SK-N-SH treated with all-trans-retinoic acid at 6 μM for 48 hours (cell line): Measurements from ENCODE around the gene PTPRN2.

ENCODE experiments used
- ATAC-seq: fragments of 200-7000 bp; cut with Tn5 transposase; 3 replicates; pipeline ENCODE4 v1.9.1; 2020; ENCODE audit warnings: mild to moderate bottlenecking, moderate library complexity
- ARNTL ChIP-seq: fragments of 450-650 bp; formaldehyde crosslinking; IDR thresholded peaks from 2 replicates; pipeline ENCODE4 v1.5.0; 2020; ENCODE audit warnings: low read depth, mild to moderate bottlenecking, moderate library complexity, borderline replicate concordance
- BACH2 ChIP-seq: fragments of 250-450 bp; sonication (Bioruptor Pico); IDR thresholded peaks from 2 replicates; pipeline ENCODE4 v1.9.0; 2021; ENCODE audit warnings: mild to moderate bottlenecking, borderline replicate concordance
- CSDC2 ChIP-seq: fragments of 250-450 bp; sonication (Bioruptor Pico); IDR thresholded peaks from 2 replicates; pipeline ENCODE4 v1.5.0; 2020; ENCODE audit warnings: mild to moderate bottlenecking, moderate library complexity
- CSRNP3 ChIP-seq: fragments of 250-450 bp; sonication (Bioruptor Pico); IDR thresholded peaks from 2 replicates; pipeline ENCODE4 v1.5.1; 2021; ENCODE audit warnings: mild to moderate bottlenecking, moderate library complexity
- ESRRG ChIP-seq: fragments of 250-450 bp; sonication (Bioruptor Pico); IDR thresholded peaks from 2 replicates; pipeline ENCODE4 v1.6.1; 2021; ENCODE audit warnings: mild to moderate bottlenecking
- GLIS3 ChIP-seq: fragments of 250-450 bp; sonication (Bioruptor Pico); IDR thresholded peaks from 2 replicates; pipeline ENCODE4 v1.5.0; 2020; ENCODE audit warnings: mild to moderate bottlenecking, moderate library complexity
- ISL1 ChIP-seq: fragments of 250-450 bp; sonication (Bioruptor Pico); IDR thresholded peaks from 2 replicates; pipeline ENCODE4 v2.1.2; 2022; ENCODE audit warnings: mild to moderate bottlenecking, moderate library complexity
- OSR1 ChIP-seq: fragments of 250-450 bp; sonication (Bioruptor Pico); IDR thresholded peaks from 2 replicates; pipeline ENCODE4 v1.8.0; 2022; ENCODE audit warnings: moderate library complexity, mild to moderate bottlenecking, inconsistent platforms
- PATZ1 ChIP-seq: fragments of 250-450 bp; sonication (Bioruptor Pico); IDR thresholded peaks from 2 replicates; pipeline ENCODE4 v1.8.0; 2020; ENCODE audit warnings: mild to moderate bottlenecking, moderate library complexity, borderline replicate concordance
- POU6F1 ChIP-seq: fragments of 250-450 bp; sonication (Bioruptor Pico); IDR thresholded peaks from 2 replicates; pipeline ENCODE4 v1.8.0; 2021; ENCODE audit warnings: low read depth, mild to moderate bottlenecking, moderate library complexity, borderline replicate concordance
- PPARA ChIP-seq: fragments of 250-450 bp; sonication (Bioruptor Pico); IDR thresholded peaks from 2 replicates; pipeline ENCODE4 v1.5.0; 2020; ENCODE audit warnings: mild to moderate bottlenecking, borderline replicate concordance
- RARB ChIP-seq: fragments of 250-450 bp; sonication (Bioruptor Pico); IDR thresholded peaks from 2 replicates; pipeline ENCODE4 v1.8.0; 2021; ENCODE audit warnings: mild to moderate bottlenecking, moderate library complexity
- SNAI2 ChIP-seq: fragments of 250-450 bp; sonication (Bioruptor Pico); IDR thresholded peaks from 2 replicates; pipeline ENCODE4 v1.5.0; 2020; ENCODE audit warnings: mild to moderate bottlenecking, moderate library complexity
- TCF4 ChIP-seq: fragments of 250-450 bp; sonication (Bioruptor Pico); IDR thresholded peaks from 2 replicates; pipeline ENCODE4 v1.8.0; 2021; ENCODE audit warnings: mild to moderate bottlenecking, moderate library complexity, borderline replicate concordance
- TOX ChIP-seq: fragments of 250-450 bp; sonication (Bioruptor Pico); IDR thresholded peaks from 2 replicates; pipeline ENCODE4 v1.8.0; 2021; ENCODE audit warnings: mild to moderate bottlenecking, moderate library complexity, borderline replicate concordance
- ZC3H10 ChIP-seq: fragments of 250-450 bp; sonication (Bioruptor Pico); IDR thresholded peaks from 2 replicates; pipeline ENCODE4 v1.5.1; 2021; ENCODE audit warnings: mild to moderate bottlenecking, moderate library complexity
- ZFP3 ChIP-seq: fragments of 250-450 bp; sonication (Bioruptor Pico); IDR thresholded peaks from 2 replicates; pipeline ENCODE4 v1.5.0; 2020; ENCODE audit warnings: mild to moderate bottlenecking, moderate library complexity
- ZFP30 ChIP-seq: fragments of 450-650 bp; formaldehyde crosslinking; IDR thresholded peaks from 2 replicates; pipeline ENCODE4 v1.5.0; 2022; ENCODE audit warnings: mild to moderate bottlenecking, moderate library complexity
- ZNF70 ChIP-seq: fragments of 450-650 bp; formaldehyde crosslinking; IDR thresholded peaks from 2 replicates; pipeline ENCODE4 v1.5.0; 2020; ENCODE audit warnings: mild to moderate bottlenecking, moderate library complexity
- ZNF8 ChIP-seq: fragments of 450-650 bp; formaldehyde crosslinking; IDR thresholded peaks from 2 replicates; pipeline ENCODE4 v1.5.0; 2020; ENCODE audit warnings: mild to moderate bottlenecking, moderate library complexity
- TF ChIP-seq, protein P1 (sequence below): fragments of 250-450 bp; sonication (Bioruptor Pico); IDR thresholded peaks from 2 replicates; pipeline ENCODE4 v1.5.0; 2020; ENCODE audit warnings: mild to moderate bottlenecking, moderate library complexity
- TF ChIP-seq, protein P2 (sequence below): fragments of 250-450 bp; sonication (Bioruptor Pico); IDR thresholded peaks from 2 replicates; pipeline ENCODE4 v1.5.1; 2020; ENCODE audit warnings: low read depth, mild to moderate bottlenecking, moderate library complexity

Gene PTPRN2

DNA sequence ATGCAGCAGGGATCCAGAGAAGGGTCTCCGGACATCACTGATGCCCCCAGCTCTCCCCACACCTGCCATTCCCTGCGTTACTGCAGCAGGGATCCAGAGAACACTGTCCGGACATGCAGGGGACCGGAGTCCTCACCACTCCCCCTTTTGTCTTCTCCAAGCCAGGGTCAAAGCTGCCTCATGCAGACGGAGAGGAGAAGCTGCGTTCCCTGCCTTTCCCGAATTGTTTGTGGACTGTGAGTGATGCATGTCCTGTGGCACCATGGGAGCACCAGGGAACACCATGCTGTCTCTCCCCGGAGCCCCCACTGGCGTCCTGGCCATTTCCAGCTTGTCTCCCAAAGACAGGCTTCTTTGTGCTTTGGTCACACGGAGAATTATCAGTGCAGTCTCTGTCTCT lies 599.7 kb downstream of the PTPRN2 start:
- TF ChIP-seq ZNF8 (no peak), RARB (CRISPR knock-in tag) (no peak), ZNF70 (CRISPR knock-in tag) (no peak), ARNTL (CRISPR knock-in tag) (no peak), PATZ1 (no peak), TCF4 (no peak), CSDC2 (CRISPR knock-in tag) (no peak), ISL1 (no peak), GLIS3 (CRISPR knock-in tag) (no peak), TOX (CRISPR knock-in tag) (no peak), POU6F1 (CRISPR knock-in tag) (no peak), ZFP30 (CRISPR knock-in tag) (no peak), OSR1 (no peak)
- TF ChIP-seq, protein P1, sequence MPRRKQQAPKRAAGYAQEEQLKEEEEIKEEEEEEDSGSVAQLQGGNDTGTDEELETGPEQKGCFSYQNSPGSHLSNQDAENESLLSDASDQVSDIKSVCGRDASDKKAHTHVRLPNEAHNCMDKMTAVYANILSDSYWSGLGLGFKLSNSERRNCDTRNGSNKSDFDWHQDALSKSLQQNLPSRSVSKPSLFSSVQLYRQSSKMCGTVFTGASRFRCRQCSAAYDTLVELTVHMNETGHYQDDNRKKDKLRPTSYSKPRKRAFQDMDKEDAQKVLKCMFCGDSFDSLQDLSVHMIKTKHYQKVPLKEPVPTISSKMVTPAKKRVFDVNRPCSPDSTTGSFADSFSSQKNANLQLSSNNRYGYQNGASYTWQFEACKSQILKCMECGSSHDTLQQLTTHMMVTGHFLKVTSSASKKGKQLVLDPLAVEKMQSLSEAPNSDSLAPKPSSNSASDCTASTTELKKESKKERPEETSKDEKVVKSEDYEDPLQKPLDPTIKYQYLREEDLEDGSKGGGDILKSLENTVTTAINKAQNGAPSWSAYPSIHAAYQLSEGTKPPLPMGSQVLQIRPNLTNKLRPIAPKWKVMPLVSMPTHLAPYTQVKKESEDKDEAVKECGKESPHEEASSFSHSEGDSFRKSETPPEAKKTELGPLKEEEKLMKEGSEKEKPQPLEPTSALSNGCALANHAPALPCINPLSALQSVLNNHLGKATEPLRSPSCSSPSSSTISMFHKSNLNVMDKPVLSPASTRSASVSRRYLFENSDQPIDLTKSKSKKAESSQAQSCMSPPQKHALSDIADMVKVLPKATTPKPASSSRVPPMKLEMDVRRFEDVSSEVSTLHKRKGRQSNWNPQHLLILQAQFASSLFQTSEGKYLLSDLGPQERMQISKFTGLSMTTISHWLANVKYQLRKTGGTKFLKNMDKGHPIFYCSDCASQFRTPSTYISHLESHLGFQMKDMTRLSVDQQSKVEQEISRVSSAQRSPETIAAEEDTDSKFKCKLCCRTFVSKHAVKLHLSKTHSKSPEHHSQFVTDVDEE (CRISPR knock-in tag): no peak
- TF ChIP-seq, protein P2, sequence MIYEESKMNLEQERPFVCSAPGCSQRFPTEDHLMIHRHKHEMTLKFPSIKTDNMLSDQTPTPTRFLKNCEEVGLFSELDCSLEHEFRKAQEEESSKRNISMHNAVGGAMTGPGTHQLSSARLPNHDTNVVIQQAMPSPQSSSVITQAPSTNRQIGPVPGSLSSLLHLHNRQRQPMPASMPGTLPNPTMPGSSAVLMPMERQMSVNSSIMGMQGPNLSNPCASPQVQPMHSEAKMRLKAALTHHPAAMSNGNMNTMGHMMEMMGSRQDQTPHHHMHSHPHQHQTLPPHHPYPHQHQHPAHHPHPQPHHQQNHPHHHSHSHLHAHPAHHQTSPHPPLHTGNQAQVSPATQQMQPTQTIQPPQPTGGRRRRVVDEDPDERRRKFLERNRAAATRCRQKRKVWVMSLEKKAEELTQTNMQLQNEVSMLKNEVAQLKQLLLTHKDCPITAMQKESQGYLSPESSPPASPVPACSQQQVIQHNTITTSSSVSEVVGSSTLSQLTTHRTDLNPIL (CRISPR knock-in tag): no peak
- no peak for ATAC-seq

DNA sequence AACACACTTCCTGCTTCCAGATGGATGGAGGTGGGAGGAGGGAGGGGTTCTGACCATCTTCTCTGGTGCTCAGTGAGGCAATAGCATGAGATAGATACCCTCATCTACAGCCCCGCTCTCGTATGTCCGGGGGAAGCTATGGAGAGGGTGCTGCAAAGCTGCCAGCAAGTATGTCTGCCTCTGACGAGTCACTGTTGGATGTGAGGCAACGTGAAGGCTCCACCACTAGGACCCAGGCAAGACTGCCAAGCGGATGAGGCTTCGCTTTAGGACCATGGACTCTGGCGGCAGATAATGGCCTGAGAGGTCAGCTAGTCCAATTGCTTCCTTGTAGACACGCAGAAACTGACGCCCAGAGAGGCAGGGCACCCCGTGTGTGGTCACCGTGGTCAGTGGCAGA lies 601.6 kb downstream of the PTPRN2 start:
- ATAC-seq: no peak
- TF ChIP-seq ZNF8 (no peak), PPARA (CRISPR knock-in tag) (no peak), OSR1 (no peak), ZFP3 (CRISPR knock-in tag) (no peak), ZC3H10 (CRISPR knock-in tag) (no peak), BACH2 (CRISPR knock-in tag) (no peak), PATZ1 (no peak), SNAI2 (CRISPR knock-in tag) (no peak), CSDC2 (CRISPR knock-in tag) (no peak), ESRRG (no peak), CSRNP3 (CRISPR knock-in tag) (no peak)
